GM21717 (cell line): ENCODE measurements around the gene ZNF664.

ENCODE experiments used
- ATAC-seq: cut with Tn5 transposase; IDR thresholded peaks from one replicate; pipeline ENCODE4 v1.9.1; 2021; ENCODE audit warnings: mild to moderate bottlenecking, moderate library complexity; ENCODE audit not compliant: unreplicated experiment

The ZNF664 gene

GRCh38 chr12:123972457-123973401 is at the start of gene ZNF664, which contains the start of gene CCDC92:
ZNF664 (plus strand) TSS chr12:123973215; CDS start chr12:124012145, 38,930 bp downstream.
CCDC92 (minus strand) TSS chr12:123972831; CDS start chr12:123944305, 28,526 bp downstream.
- ATAC-seq, result peak; percentile 76

- no peak for ATAC-seq
These were observed 49.1 kb upstream of the ZNF664 start for GRCh38 chr12:123923927-123924326.

GRCh38 chr12:123924539-123924938 is 48.5 kb upstream of the ZNF664 start:
- no peak for ATAC-seq

- ATAC-seq, result no peak
These were observed 44.6 kb upstream of the ZNF664 start for GRCh38 chr12:123928274-123928865.

GRCh38 chr12:123928897-123929296 is 44.1 kb upstream of the ZNF664 start:
- ATAC-seq, result no peak

GRCh38 chr12:123929946-123930583 is 43.0 kb upstream of the ZNF664 start:
- no peak for ATAC-seq

- ATAC-seq, result no peak
These were observed 41.2 kb upstream of the ZNF664 start for GRCh38 chr12:123931686-123932321.

GRCh38 chr12:123933214-123933613 is 39.8 kb upstream of the ZNF664 start:
- no peak for ATAC-seq

- no peak for ATAC-seq
These were observed 38.9 kb upstream of the ZNF664 start for GRCh38 chr12:123934016-123934620.

GRCh38 chr12:123934829-123935228 is 38.2 kb upstream of the ZNF664 start:
- ATAC-seq, result no peak

GRCh38 chr12:123935956-123936355 is 37.1 kb upstream of the ZNF664 start:
- no peak for ATAC-seq

- no peak for ATAC-seq
These were observed 36.5 kb upstream of the ZNF664 start for GRCh38 chr12:123936471-123936870.

- ATAC-seq, result no peak
These were observed 35.9 kb upstream of the ZNF664 start for GRCh38 chr12:123936956-123937706.

- ATAC-seq, result no peak
These were observed 35.1 kb upstream of the ZNF664 start for GRCh38 chr12:123937707-123938591.

- ATAC-seq, result no peak
These were observed 34.1 kb upstream of the ZNF664 start for GRCh38 chr12:123938679-123939480.

- ATAC-seq, result no peak
These were observed 33.0 kb upstream of the ZNF664 start for GRCh38 chr12:123939716-123940626.

- ATAC-seq, result no peak
These were observed 32.4 kb upstream of the ZNF664 start for GRCh38 chr12:123940627-123940966.
